CD4-positive, alpha-beta memory T cell (primary cell): ENCODE measurements around the gene ABHD17A. TPM values are rescaled to one million over a fixed set of nuclear protein-coding genes. Genes with fewer than 3 reads are reported as not detected.

ENCODE experiments used
- CTCF ChIA-PET: fragments of 350-600 bp; sonication (Branson Sonifier 250); formaldehyde crosslinking; loops from one replicate; lab custom pipeline; 2021; ENCODE audit warnings: inconsistent platforms; ENCODE audit not compliant: partially characterized antibody; lab: Charles Lee
- POLR2A ChIA-PET: fragments of 350-600 bp; sonication (Branson Sonifier 250); formaldehyde crosslinking; loops from one replicate; lab custom pipeline; 2021; ENCODE audit not compliant: partially characterized antibody; lab: Charles Lee
- DNase-seq, 5 donors: peaks; one replicate each; pipeline versions ENCODE4 v3.0.0 to v3.0.0-alpha.2; 2020 to 2022; ENCODE audit warnings: mixed read lengths in 1 of 5
- H3K27ac ChIP-seq: one replicate; pipeline ENCODE4 v1.7.0; 2013; ENCODE audit warnings: low read depth, low read length
- H3K27me3 ChIP-seq: 2 replicates; pipeline ENCODE4 v1.7.0; 2013; ENCODE audit warnings: mild to moderate bottlenecking, low read length, moderate library complexity; ENCODE audit not compliant: insufficient read depth
- H3K36me3 ChIP-seq: 2 replicates; pipeline ENCODE4 v1.7.0; 2013; ENCODE audit warnings: mild to moderate bottlenecking, low read length, moderate library complexity; ENCODE audit not compliant: insufficient read depth
- H3K4me1 ChIP-seq: 2 replicates; pipeline ENCODE4 v1.7.0; 2013; ENCODE audit warnings: mild to moderate bottlenecking, low read length, moderate library complexity; ENCODE audit not compliant: insufficient read depth
- H3K4me3 ChIP-seq, 2 donors: one replicate each; pipeline ENCODE4 v1.7.0; 2013; ENCODE audit warnings: low read length in 2 of 2, mild to moderate bottlenecking in 1 of 2
- H3K9me3 ChIP-seq, 2 donors: one replicate each; pipeline ENCODE4 v1.7.0; 2013; ENCODE audit warnings: low read length in 2 of 2, control low read depth in 1 of 2; ENCODE audit not compliant: control insufficient read depth in 1 of 2
- H3K27ac Mint-ChIP-seq, 7 donors: one replicate each; pipeline ENCODE4 v1.8.0; 2020 to 2021; ENCODE audit warnings: mixed read lengths in 7 of 7, mild to moderate bottlenecking in 6 of 7, inconsistent platforms in 3 of 7, moderate library complexity in 3 of 7
- H3K27me3 Mint-ChIP-seq, 2 donors: one replicate each; pipeline ENCODE4 v1.8.0; 2020 to 2021; ENCODE audit warnings: mixed read lengths in 2 of 2
- H3K36me3 Mint-ChIP-seq, 2 donors: one replicate each; pipeline ENCODE4 v1.8.0; 2020 to 2021; ENCODE audit warnings: mixed read lengths in 2 of 2, inconsistent platforms in 1 of 2, mild to moderate bottlenecking in 1 of 2
- H3K4me1 Mint-ChIP-seq, 4 donors: one replicate each; pipeline ENCODE4 v1.8.0; 2020 to 2021; ENCODE audit warnings: mixed read lengths in 4 of 4, mild to moderate bottlenecking in 1 of 4
- H3K4me3 Mint-ChIP-seq, 8 donors: one replicate each; pipeline ENCODE4 v1.8.0; 2020 to 2021; ENCODE audit warnings: mixed read lengths in 8 of 8, mild to moderate bottlenecking in 7 of 8, moderate library complexity in 6 of 8, inconsistent platforms in 3 of 8
- H3K9me3 Mint-ChIP-seq, 8 donors: one replicate each; pipeline ENCODE4 v1.8.0; 2020 to 2021; ENCODE audit warnings: mixed read lengths in 8 of 8, mild to moderate bottlenecking in 5 of 8, inconsistent platforms in 3 of 8, moderate library complexity in 1 of 8
- intact Hi-C: fragments of 100-400 bp; cut with micrococcal nuclease; formaldehyde crosslinking; loops from one replicate; pipeline ENCODE4 v1.15.1; 2023
- polyA plus RNA-seq, 2 donors: library from polyadenylated mRNA; unstranded; fragments of 300-500 nt; fragmentation: Illumina TruSeq; gene quantifications; one replicate each; pipeline ENCODE4 v1.2.3, GENCODE V29; 2021
- total RNA-seq, 2 experiments: library from RNA; stranded (reverse); gene quantifications; one replicate each; pipeline ENCODE4 v1.2.3, GENCODE V29; 2021

The ABHD17A gene
- total and polyA plus RNA-seq, 4 experiments from 2014 or later, result 106 to 204 (median 123) TPM

DNA sequence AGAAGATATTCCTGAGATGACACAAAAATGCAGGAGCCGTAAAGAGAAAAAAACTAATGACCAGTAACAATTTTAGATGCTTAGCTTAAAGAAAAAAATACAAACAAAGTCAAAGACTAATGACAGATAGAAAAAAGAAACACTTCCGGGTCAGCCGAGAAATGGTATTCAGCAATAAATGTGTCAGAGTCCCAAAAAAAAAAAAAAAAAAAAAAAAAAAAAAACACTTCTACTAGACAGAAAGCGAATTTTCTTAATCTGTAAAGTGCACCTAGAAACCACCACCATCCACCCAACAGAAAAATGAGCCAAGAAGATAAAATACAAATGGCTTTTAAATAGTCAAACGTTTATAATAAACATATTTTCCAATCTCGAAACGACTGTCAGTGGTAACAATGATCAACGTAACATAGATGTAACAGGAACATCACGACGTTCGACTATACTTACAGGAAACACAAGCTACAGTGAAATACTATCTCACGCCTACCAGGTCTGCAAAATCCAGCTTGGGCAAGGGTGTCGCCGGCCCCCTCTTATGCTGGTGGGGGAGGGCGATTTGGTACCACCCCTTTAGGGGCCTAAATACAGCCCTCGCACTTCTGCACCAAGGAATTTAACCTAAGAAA lies 10.6 kb downstream of the ABHD17A start:
- H3K36me3 Mint-ChIP-seq, result peaks cover 3 to 27% of the 10 kb centered on the region in 2 donors
- H3K27me3 ChIP-seq, result no peaks in the 10 kb centered on the region
- ChIA-PET POLR2A (interaction anchor here (0.8 to 4.1 kb wide), 11 partner anchors 9 to 68 kb away, joined by 3 to 60 read pairs (median 5); partner anchors contain the start of genes ABHD17A, ADAT3, KLF16 and SCAMP4), CTCF (interaction anchor here (0.7 to 2.9 kb wide), 7 partner anchors 8 to 55 kb away, joined by 3 to 12 read pairs (median 4); no protein-coding TSS in a partner anchor)
- intact Hi-C loops, result no loop called here
- H3K4me3 ChIP-seq, result peak overlapping the region; percentile 94 to 97
- no peaks in the 10 kb centered on the region for H3K27me3 Mint-ChIP-seq
- H3K36me3 ChIP-seq, result no peaks in the 10 kb centered on the region
- H3K9me3 ChIP-seq, result no peaks in the 10 kb centered on the region
- peaks cover 37% of the 10 kb centered on the region for H3K4me1 ChIP-seq
- H3K27ac Mint-ChIP-seq, result peak overlapping the region; percentile 89 to 99 (median 98)
- no peaks in the 10 kb centered on the region for H3K9me3 Mint-ChIP-seq
- peaks cover 13 to 44% (median 20%) of the 10 kb centered on the region in 4 donors for H3K4me1 Mint-ChIP-seq
- H3K4me3 Mint-ChIP-seq, result peak overlapping the region; percentile 93 to 99 (median 98)
- H3K27ac ChIP-seq, result peak overlapping the region; percentile 92
- DNase-seq, result peak; percentile 60 to 71 (median 63)

DNA sequence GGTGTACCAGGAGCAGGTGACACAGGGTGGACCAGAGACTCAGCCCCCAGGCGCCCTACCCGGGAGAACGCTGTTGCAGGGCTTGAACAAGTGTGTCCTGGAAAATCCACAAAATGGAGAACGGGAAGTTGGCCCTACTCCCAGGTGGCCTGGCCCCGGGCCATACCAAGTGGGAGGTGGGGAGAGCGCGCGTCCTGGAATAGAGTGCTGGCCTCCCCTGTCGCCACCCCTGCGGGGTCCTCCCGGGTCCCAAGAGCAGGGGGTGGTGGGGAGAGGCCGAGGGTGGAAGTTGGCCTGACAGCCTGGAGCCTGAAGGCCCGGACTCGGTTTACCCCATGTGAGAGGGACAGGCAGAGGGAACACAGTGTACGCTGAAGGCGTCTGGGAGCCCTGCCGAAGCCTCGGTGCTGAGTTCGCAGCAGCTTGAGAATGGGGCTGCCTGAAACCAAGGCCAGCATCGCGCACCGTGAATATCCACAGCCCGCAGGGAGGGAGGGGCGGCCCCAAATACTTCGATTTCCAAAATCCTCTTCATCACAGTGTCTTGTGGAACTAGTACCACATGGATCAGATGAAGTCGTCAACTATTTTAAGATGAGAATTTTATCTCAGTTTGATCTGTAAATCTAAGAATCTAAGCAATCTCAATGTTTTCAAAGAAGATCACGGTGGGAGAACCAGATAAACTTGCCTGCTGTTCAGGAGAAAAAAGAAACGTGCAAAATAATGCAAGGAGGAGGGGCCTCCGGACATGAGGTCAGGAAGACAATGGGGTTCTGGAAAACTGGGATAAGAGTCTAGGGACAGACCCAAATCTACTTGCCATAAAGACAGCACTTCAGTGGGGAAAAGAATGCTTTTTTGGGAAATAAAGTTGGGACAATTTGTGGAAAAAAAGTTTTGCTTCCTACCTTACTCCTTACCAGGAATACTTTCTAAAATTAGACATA lies 11.5 kb downstream of the ABHD17A start:
- H3K9me3 ChIP-seq, result no peaks in the 10 kb centered on the region
- ChIA-PET POLR2A (interaction anchor here (3.3 to 4.1 kb wide), 3 partner anchors 8 to 23 kb away, joined by 33 to 60 read pairs (median 57); partner anchors contain the start of genes ABHD17A and KLF16), CTCF (interaction anchor here (1.0 to 1.5 kb wide), 3 partner anchors 9 to 35 kb away, joined by 3 to 12 read pairs (median 3); no protein-coding TSS in a partner anchor)
- peaks cover 13 to 44% (median 20%) of the 10 kb centered on the region in 4 donors for H3K4me1 Mint-ChIP-seq
- peaks cover 3 to 27% of the 10 kb centered on the region in 2 donors for H3K36me3 Mint-ChIP-seq
- H3K27me3 ChIP-seq, result no peaks in the 10 kb centered on the region
- H3K4me3 ChIP-seq, result peak overlapping the region in 1 of 2 donors; percentile 97
- intact Hi-C loops, result no loop called here
- no peaks in the 10 kb centered on the region for H3K27me3 Mint-ChIP-seq
- peak overlapping the region; percentile 89 to 99 (median 98) for H3K27ac Mint-ChIP-seq
- peak in 1 of 5 donors; percentile 40 for DNase-seq
- no peaks in the 10 kb centered on the region for H3K9me3 Mint-ChIP-seq
- peak overlapping the region; percentile 92 for H3K27ac ChIP-seq
- H3K4me3 Mint-ChIP-seq, result peak overlapping the region; percentile 93 to 99 (median 98)
- H3K36me3 ChIP-seq, result no peaks in the 10 kb centered on the region
- peaks cover 37% of the 10 kb centered on the region for H3K4me1 ChIP-seq

DNA sequence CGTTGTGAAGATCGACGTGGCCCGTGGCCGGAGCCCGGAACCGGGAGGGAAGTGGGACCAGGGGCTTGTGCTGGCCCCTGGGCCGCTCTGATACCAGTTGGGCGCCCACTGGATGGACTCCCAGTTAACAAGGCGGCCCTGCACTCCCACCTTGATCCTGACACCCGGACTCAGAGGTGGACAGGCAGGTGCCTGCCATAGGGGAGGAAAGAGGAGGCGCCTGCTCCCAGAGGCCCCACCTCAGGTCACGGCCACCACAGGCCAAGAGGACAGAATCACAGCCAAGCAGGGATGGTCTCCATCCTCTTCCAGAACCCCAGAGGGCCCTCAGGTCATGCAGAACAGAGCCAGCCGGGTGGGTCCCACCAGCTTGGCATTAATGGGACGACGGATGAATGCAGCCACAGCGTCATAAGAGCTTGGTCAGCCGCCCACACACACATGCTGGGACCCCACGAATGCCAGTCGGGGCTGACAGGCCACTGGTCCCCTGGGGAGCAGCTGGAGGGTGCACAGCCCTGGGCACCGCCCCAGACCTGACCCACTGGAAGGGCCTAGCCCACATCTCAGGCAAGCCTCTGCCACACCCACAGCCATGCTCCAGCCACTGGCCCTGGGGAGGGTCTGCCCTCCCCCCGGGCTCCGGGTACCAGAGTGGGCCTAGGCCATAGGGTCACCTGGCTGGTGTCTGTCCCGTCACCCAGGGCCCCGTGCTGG lies 12.3 kb downstream of the ABHD17A start:
- Histone ChIP-seq H3K4me1 (peaks cover 37% of the 10 kb centered on the region), H3K4me3 (no peak overlapping the region), H3K27me3 (no peaks in the 10 kb centered on the region), H3K27ac (peak overlapping the region; percentile 92), H3K9me3 (no peaks in the 10 kb centered on the region), H3K36me3 (no peaks in the 10 kb centered on the region)
- Mint-ChIP-seq H3K9me3 (no peaks in the 10 kb centered on the region), H3K27ac (no peak overlapping the region), H3K27me3 (no peaks in the 10 kb centered on the region), H3K4me3 (peak overlapping the region in 4 of 8 donors; percentile 8 to 98 (median 47)), H3K4me1 (peaks cover 13 to 46% (median 21%) of the 10 kb centered on the region in 4 donors), H3K36me3 (peaks cover 3 to 27% of the 10 kb centered on the region in 2 donors)
- intact Hi-C loops, result no loop called here
- DNase-seq, result no peak
- CTCF ChIA-PET, result no interaction called here
- POLR2A ChIA-PET, result interaction anchor here (4.1 kb wide), 1 partner anchor 8 kb away, joined by 60 read pairs; the partner anchor contains the start of gene KLF16

DNA sequence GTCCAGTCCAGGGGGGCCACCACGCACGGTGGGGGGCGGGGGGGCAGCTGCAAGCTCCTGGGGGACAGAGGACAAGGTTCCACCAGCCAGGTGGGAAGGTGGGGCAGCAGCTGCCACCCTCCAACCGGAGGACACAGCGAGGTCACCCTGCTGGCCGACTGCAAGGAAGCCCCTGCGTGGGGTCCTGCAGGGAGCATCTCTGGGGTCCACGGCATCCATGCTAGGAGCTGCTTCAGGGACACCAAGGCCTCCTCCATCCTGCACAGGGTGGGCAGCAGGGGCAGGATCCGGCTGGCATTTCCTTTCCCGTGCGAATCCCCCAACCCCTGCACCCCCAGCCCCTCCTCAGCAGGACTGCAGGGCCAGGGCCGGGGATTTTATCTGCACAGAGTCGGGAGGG lies 13.7 kb downstream of the ABHD17A start:
- no peak for DNase-seq
- Histone ChIP-seq H3K27ac (no peak overlapping the region), H3K9me3 (no peaks in the 10 kb centered on the region), H3K27me3 (no peaks in the 10 kb centered on the region), H3K36me3 (no peaks in the 10 kb centered on the region), H3K4me1 (peaks cover 36% of the 10 kb centered on the region), H3K4me3 (no peak overlapping the region)
- H3K9me3 Mint-ChIP-seq, result no peaks in the 10 kb centered on the region
- peaks cover 13 to 47% (median 24%) of the 10 kb centered on the region in 4 donors for H3K4me1 Mint-ChIP-seq
- intact Hi-C loops, result no loop called here
- H3K36me3 Mint-ChIP-seq, result peaks cover 3 to 25% of the 10 kb centered on the region in 2 donors
- ChIA-PET CTCF (no interaction called here), POLR2A (interaction anchor here (1.4 to 2.5 kb wide), 2 partner anchors 12 to 27 kb away, joined by 3 to 7 read pairs; no protein-coding TSS in a partner anchor)
- no peaks in the 10 kb centered on the region for H3K27me3 Mint-ChIP-seq
- no peak overlapping the region for H3K4me3 Mint-ChIP-seq
- H3K27ac Mint-ChIP-seq, result no peak overlapping the region

DNA sequence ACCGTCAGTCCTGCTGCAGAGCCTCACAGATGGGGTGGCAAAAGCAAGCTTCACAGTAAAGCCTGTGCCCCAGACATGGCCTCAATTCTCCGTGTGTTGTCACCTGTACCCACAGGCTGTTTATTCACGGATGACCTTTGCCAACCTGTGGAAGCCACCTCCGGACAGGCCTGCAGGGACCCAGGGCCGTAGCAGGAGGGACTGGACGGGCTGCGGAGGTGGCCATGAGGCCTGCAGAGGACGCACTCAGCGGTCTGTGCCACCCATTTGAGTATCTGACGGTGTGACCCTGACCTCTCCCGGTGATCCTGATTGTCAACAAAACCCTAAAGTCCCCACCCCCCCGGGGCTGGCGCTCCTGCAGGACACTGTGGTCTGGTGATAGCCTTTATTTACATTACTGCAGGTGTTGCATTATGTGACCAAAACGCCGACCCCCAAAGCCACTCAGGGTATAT lies 14.1 kb downstream of the ABHD17A start:
- H3K9me3 ChIP-seq, result no peaks in the 10 kb centered on the region
- H3K27me3 ChIP-seq, result no peaks in the 10 kb centered on the region
- H3K36me3 Mint-ChIP-seq, result peaks cover 3 to 22% of the 10 kb centered on the region in 2 donors
- POLR2A ChIA-PET, result interaction anchor here (0.7 to 2.5 kb wide), 3 partner anchors 12 to 176 kb away, joined by 3 to 7 read pairs (median 3); no protein-coding TSS in a partner anchor
- no peaks in the 10 kb centered on the region for H3K27me3 Mint-ChIP-seq
- CTCF ChIA-PET, result no interaction called here
- H3K36me3 ChIP-seq, result no peaks in the 10 kb centered on the region
- H3K4me1 ChIP-seq, result peaks cover 31% of the 10 kb centered on the region
- H3K9me3 Mint-ChIP-seq, result no peaks in the 10 kb centered on the region
- H3K27ac Mint-ChIP-seq, result no peak overlapping the region
- H3K4me3 ChIP-seq, result no peak overlapping the region
- no peak overlapping the region for H3K4me3 Mint-ChIP-seq
- no peak overlapping the region for H3K27ac ChIP-seq
- intact Hi-C loops, result no loop called here
- DNase-seq, result no peak
- peaks cover 12 to 42% (median 21%) of the 10 kb centered on the region in 4 donors for H3K4me1 Mint-ChIP-seq

DNA sequence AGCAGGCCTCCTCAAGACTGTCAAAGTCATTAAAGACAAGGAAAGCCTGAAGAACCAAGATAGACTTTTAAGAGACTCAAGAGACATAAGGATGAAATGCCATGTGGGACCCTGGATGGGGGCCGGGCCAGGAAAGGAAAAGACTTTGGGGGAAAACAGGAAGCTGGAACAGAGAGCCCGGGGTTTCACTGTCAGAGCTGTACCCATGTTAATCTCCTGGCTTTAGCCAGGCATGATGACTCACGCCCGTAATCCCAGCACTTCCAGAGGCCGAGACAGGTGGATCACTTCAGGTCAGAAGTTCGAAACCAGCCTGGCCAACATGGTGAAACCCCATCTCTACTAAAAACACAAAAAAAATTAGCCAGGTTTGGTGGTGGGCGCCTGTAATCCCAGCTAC lies 16.3 kb downstream of the ABHD17A start:
- Mint-ChIP-seq H3K36me3 (peaks cover 0 to 7% of the 10 kb centered on the region in 2 donors), H3K4me3 (no peak overlapping the region), H3K4me1 (peaks cover 1 to 26% (median 7%) of the 10 kb centered on the region in 4 donors), H3K27ac (peak overlapping the region in 4 of 7 donors; percentile 43 to 70 (median 60)), H3K9me3 (no peaks in the 10 kb centered on the region), H3K27me3 (no peaks in the 10 kb centered on the region)
- Histone ChIP-seq H3K27ac (no peak overlapping the region), H3K9me3 (no peaks in the 10 kb centered on the region), H3K27me3 (no peaks in the 10 kb centered on the region), H3K36me3 (no peaks in the 10 kb centered on the region), H3K4me3 (no peak overlapping the region), H3K4me1 (peaks cover 28% of the 10 kb centered on the region)
- POLR2A ChIA-PET, result interaction anchor here (0.8 to 1.1 kb wide), 2 partner anchors 16 to 29 kb away, joined by 3 read pairs; partner anchors contain the start of gene ABHD17A
- intact Hi-C loops, result no loop called here
- DNase-seq, result no peak
- CTCF ChIA-PET, result interaction anchor here (1.2 to 1.7 kb wide), 2 partner anchors 28 to 32 kb away, joined by 3 to 4 read pairs; no protein-coding TSS in a partner anchor
